HepG2 (cell line): ENCODE measurements around the gene CYP27B1. TPM values are rescaled to one million over a fixed set of nuclear protein-coding genes. Genes with fewer than 3 reads are reported as not detected.
A peak's percentile ranks its signal among the peaks of the same experiment; 100 is the strongest.

Source experiments
- ARID5B ChIP-seq: IDR thresholded peaks from 2 replicates; pipeline ENCODE4 v1.4.0; 2020; ENCODE audit warnings: mild to moderate bottlenecking, missing genetic modification reagents
- CEBPG ChIP-seq: IDR thresholded peaks from 2 replicates; pipeline ENCODE4 v1.6.1; 2016
- HMG20A ChIP-seq: IDR thresholded peaks from 2 replicates; pipeline ENCODE4 v1.6.1; 2016; ENCODE audit warnings: borderline replicate concordance
- PPARG ChIP-seq: conservative IDR thresholded peaks from 2 replicates; pipeline ENCODE4 v1.6.1; 2016; ENCODE audit warnings: missing biosample characterization, missing genetic modification reagents
- PRMT3 ChIP-seq: sonication (generic); formaldehyde crosslinking; IDR thresholded peaks from 2 replicates; pipeline ENCODE4 v1.8.1; 2022; ENCODE audit warnings: low read depth, mild to moderate bottlenecking, moderate library complexity, missing genetic modification reagents, borderline replicate concordance
- SP1 ChIP-seq, 2 experiments: fragments of 450-650 bp in 1 of 2; sonication (generic) in 1 of 2; formaldehyde crosslinking in 1 of 2; IDR thresholded peaks; 2 replicates each; pipeline versions ENCODE4 v1.4.0 to v1.6.1; 2016 to 2020; ENCODE audit warnings: missing genetic modification reagents in 1 of 2
- ZBTB26 ChIP-seq: IDR thresholded peaks from 2 replicates; pipeline ENCODE4 v1.6.1; 2016; ENCODE audit warnings: missing compliant biosample characterization, missing genetic modification reagents, borderline replicate concordance
- ZFP82 ChIP-seq: sonication (generic); formaldehyde crosslinking; IDR thresholded peaks from 2 replicates; pipeline ENCODE4 v1.5.1; 2020; ENCODE audit warnings: mild to moderate bottlenecking, missing genetic modification reagents, borderline replicate concordance
- ZHX1 ChIP-seq: sonication (generic); formaldehyde crosslinking; IDR thresholded peaks from 2 replicates; pipeline ENCODE4 v1.8.1; 2022; ENCODE audit warnings: low read depth, mild to moderate bottlenecking, missing genetic modification reagents
- ZNF253 ChIP-seq: sonication (generic); formaldehyde crosslinking; IDR thresholded peaks from 2 replicates; pipeline ENCODE4 v1.8.0; 2022; ENCODE audit warnings: mild to moderate bottlenecking, missing genetic modification reagents, borderline replicate concordance
- ZNF256 ChIP-seq: sonication (generic); formaldehyde crosslinking; conservative IDR thresholded peaks from 2 replicates; pipeline ENCODE4 v1.4.0; 2020; ENCODE audit warnings: missing genetic modification reagents
- ZNF431 ChIP-seq: sonication (generic); formaldehyde crosslinking; IDR thresholded peaks from 2 replicates; pipeline ENCODE4 v1.9.0; 2022; ENCODE audit warnings: missing genetic modification reagents, low read depth, mild to moderate bottlenecking, borderline replicate concordance
- ZNF441 ChIP-seq: sonication (generic); formaldehyde crosslinking; IDR thresholded peaks from 2 replicates; pipeline ENCODE4 v1.7.0; 2021; ENCODE audit warnings: missing genetic modification reagents, borderline replicate concordance
- ZNF687 ChIP-seq: sonication (generic); formaldehyde crosslinking; IDR thresholded peaks from 2 replicates; pipeline ENCODE4 v1.5.1; 2020; ENCODE audit warnings: mild to moderate bottlenecking, missing genetic modification reagents, moderate library complexity
- ZNF891 ChIP-seq: sonication (generic); formaldehyde crosslinking; IDR thresholded peaks from 2 replicates; pipeline ENCODE4 v1.5.0; 2020; ENCODE audit warnings: mild to moderate bottlenecking, missing genetic modification reagents
- polyA plus RNA-seq, 8 experiments: library from polyadenylated mRNA; depleted of rRNA in 3 of 8; stranded (reverse) in 7 of 8; unstranded in 1 of 8; fragments of >200 nt; fragmentation: Illumina TruSeq in 4 of 8; extraction: Trizol in 4 of 8; gene quantifications; 2 replicates each; pipeline versions ENCODE4 v1.2.1 to v1.2.3, GENCODE V29; 2011 to 2016; ENCODE audit warnings: low read depth in 4 of 8, missing spikeins in 1 of 8, mixed read lengths in 1 of 8; ENCODE audit not compliant: insufficient read depth in 1 of 8
- total RNA-seq, 5 experiments: library from RNA; depleted of rRNA; stranded (reverse); fragments of >200 nt; fragmentation: Illumina TruSeq; extraction: Trizol; gene quantifications; 2 replicates each; pipeline ENCODE4 v1.2.3, GENCODE V29; 2016; ENCODE audit warnings: low read depth in 1 of 5

CYP27B1 gene
- total and polyA plus RNA-seq, 2 of the 13 experiments (the other 11 are each of a cell fraction or from before 2014, with no cell fraction given), result 2.3 to 3.0 TPM

- TF ChIP-seq ARID5B (CRISPR knock-in tag), result peak; percentile 35; the same call in 1 of the 2 replicates
- 0 out of 2 replicates have a peak, but pooled peaks have one; percentile 73 for TF ChIP-seq ZNF256 (CRISPR knock-in tag)
- TF ChIP-seq ZHX1 (CRISPR knock-in tag), result no peak
- peak; percentile 66 for TF ChIP-seq ZNF687
- TF ChIP-seq PRMT3 (CRISPR knock-in tag), result no peak
- TF ChIP-seq ZFP82, result 0 out of 2 replicates have a peak, but pooled peaks have one; percentile 35
- peak; percentile 21; the same call in 1 of the 2 replicates for TF ChIP-seq ZNF441 (CRISPR knock-in tag)
- TF ChIP-seq ZBTB26 (CRISPR knock-in tag), result no peak
- TF ChIP-seq PPARG (CRISPR knock-in tag), result peak; percentile 65; the same call in 1 of the 2 replicates
- no peak for TF ChIP-seq HMG20A (CRISPR knock-in tag)
- TF ChIP-seq ZNF891, result peak; percentile 44; the same call in 1 of the 2 replicates
- TF ChIP-seq CEBPG (CRISPR knock-in tag), result no peak
- peak; percentile 21; the same call in 1 of the 2 replicates for TF ChIP-seq ZNF431 (CRISPR knock-in tag)
- no peak for TF ChIP-seq SP1 (IDR thresholded peaks at IDR 0.05)
- peak; percentile 33; the same call in 1 of the 2 replicates for TF ChIP-seq SP1 (CRISPR knock-in tag; IDR thresholded peaks at IDR 0.05)
- no peak for TF ChIP-seq ZNF253 (CRISPR knock-in tag)
Observed at GRCh38 chr12:57755454-57756372, 11.2 kb downstream of the CYP27B1 start (continued).
